Bone marrow (tissue), 2 donors: ENCODE measurements around the gene OR8I2.
"Not testable (repeated sequence)": the region's sequence is repeated elsewhere in the genome, so short reads cannot be mapped to it uniquely, and the experiment has no call there.

Experiments
- DNase-seq, 2 donors: peaks; one replicate each; lab custom pipeline; 2025; lab: John Stamatoyannopoulos, UW

Gene OR8I2

DNA sequence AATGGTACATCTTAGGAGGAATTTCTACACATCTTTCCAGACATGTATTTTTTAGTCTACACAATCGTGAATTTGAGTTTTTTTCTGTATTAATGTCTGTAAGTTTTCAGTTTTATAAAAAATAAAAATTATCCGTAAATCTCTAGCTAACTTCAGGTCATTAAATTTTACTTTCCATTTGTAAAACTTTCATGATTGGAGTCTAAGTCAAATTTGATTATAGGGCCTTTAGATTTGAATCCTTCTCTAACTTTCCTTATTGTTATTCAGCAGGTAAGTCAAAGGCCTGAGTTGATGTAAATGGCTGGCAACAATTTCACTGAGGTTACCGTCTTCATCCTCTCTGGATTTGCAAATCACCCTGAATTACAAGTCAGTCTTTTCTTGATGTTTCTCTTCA is at the start of gene OR8I2:
Gene OR8I2 (plus strand): TSS at position 301 of the 400 bp plus-strand sequence. CDS start 0 bp downstream, at position 301.
- DNase-seq: no peak

DNA sequence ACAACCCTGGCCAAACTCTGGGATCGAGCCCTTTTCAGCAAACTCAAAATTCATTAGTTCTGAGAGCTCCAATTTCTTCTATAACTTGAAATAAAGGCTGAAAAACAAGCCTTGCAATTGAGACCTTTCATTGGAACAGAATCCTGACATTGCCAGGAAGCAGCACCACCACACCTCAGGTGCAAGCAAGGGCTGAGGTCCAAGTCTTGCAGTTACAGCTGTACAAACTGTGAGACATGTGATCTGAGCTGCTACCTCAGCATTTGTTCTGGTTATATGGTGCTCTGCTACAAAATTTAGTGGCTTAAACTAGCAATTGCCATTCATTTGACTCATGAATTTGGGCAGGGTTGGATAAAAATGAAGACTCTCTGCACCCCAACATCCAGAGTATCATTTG is 47.6 kb upstream of the OR8I2 start:
- no peak for DNase-seq

DNA sequence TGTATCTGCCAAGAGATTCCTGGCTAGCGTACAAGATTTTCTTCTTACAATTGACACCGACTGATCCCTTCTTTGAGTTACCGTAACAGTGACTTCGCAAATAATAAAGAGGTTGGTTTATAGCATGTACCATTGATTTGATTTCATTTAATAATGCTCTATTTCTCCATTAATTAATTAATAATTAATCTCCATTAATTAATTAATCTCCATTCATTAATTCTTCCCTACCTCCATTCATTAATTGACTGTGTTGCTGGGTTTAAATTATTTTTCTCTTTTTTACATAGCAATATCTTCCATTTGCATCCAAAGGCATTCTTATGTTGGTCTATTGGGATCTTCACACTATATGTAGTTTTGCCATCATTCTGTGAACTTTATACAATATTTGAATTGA is 44.6 kb upstream of the OR8I2 start:
- DNase-seq: no peak

- no peak for DNase-seq
Observed at GRCh38 chr11:56049487-56049886, 43.6 kb upstream of the OR8I2 start.

- not testable (repeated sequence) for DNase-seq
Observed at GRCh38 chr11:56056366-56056765, 36.7 kb upstream of the OR8I2 start.

DNA sequence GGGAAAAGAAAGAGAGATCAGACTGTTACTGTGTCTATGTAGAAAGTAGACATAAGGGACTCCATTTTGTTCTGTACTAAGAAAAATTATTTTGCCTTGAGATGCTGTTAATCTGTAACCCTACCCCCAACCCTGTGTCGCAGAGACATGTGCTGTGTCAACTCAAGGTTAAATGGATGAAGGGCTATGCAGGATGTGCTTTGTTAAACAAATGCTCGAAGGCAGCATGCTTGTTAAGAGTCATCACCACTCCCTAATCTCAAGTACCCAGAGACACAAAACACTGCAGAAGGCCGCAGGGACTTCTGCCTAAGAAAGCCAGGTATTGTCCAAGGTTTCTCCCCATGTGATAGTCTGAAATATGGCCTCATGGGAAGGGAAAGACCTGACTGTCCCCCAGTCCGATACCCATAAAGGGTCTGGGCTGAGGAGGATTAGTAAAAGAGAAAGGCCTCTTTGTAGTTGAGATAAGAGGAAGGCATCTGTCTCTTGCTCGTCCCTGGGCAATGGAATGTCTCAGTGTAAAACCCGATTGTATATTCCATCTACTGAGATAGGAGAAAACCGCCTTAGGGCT is 35.4 kb upstream of the OR8I2 start:
- not testable (repeated sequence) for DNase-seq

DNA sequence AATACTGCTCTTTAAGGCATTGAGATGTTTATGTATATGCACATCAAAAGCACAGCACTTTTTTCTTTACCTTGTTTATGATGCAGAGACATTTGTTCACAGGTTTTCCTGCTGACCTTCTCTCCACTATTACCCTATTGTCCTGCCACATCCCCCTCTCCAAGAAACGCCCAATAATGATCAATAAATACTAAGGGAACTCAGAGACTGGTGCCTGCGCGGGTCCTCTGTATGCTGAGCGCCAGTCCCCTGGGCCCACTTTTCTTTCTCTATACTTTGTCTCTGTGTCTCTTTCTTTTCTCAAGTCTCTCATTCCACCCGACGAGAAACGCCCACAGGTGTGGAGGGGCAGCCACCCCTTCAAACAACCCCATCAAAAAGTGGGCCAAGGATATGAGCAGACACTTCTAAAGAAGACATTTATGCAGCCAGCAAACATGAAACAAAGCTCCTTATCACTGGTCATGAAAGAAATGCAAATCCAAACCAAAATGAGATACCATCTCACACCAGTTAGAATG is 34.8 kb upstream of the OR8I2 start:
- DNase-seq: not testable (repeated sequence)

- no peak for DNase-seq
Observed at GRCh38 chr11:56066980-56067379, 26.1 kb upstream of the OR8I2 start.

GRCh38 chr11:56089697-56090096 is 3.4 kb upstream of the OR8I2 start:
- no peak for DNase-seq

DNA sequence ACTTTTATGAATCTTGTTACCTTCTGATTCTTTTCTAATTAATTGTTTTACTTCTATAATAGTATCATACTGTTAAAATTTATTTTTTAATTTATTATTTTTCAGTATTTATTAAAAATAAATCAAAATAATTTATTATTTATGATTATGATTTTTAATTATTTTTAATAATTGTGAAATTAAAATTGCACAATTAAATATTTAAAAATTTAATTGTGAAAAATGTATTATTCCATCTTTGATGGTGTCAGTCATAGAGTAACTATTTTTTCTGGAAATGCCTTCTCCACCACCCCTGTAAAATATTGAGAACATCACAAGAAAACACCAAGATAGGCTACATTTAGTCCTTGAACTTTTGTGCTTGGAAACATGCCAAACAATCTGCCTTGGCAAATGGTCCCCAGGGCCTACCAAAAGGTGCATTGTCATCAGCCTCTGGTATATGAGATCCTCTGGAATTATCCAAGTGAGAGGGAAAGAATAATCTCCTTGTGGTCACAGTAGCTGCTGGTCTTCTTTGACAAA is 10.2 kb downstream of the OR8I2 start, which contains the start of gene OR8H2:
Gene OR8H2 (plus strand): TSS at position 478 of the 528 bp plus-strand sequence. CDS start 1,356 bp downstream, outside the sequence.
- no peak for DNase-seq

DNA sequence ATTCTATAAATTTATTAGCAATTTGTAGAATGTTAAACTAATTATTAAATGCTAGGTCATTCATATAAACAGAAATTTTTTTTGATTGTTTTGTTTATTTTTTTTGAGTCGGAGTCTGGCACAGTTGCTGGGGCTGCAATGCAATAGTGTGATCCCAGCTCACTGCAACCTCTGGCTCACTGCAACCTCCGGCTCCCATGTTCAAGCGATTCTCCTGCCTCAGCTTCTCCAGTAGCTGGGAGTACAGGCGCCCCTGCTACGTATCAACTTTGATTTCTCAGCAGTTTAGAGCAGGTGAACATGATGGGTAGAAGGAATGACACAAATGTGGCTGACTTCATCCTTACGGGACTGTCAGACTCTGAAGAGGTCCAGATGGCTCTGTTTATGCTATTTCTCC is 29.0 kb downstream of the OR8I2 start, which contains the start of gene OR8H3:
Gene OR8H3 (plus strand): TSS at position 301 of the 400 bp plus-strand sequence. CDS start 0 bp downstream, at position 301.
- no peak for DNase-seq

- no peak for DNase-seq
Observed at GRCh38 chr11:56140151-56140661, 47.1 kb downstream of the OR8I2 start, which contains the start of gene OR8J3. Gene OR8J3 (minus strand): TSS chr11:56140201. CDS start chr11:56137718, 2,483 bp downstream.

DNA sequence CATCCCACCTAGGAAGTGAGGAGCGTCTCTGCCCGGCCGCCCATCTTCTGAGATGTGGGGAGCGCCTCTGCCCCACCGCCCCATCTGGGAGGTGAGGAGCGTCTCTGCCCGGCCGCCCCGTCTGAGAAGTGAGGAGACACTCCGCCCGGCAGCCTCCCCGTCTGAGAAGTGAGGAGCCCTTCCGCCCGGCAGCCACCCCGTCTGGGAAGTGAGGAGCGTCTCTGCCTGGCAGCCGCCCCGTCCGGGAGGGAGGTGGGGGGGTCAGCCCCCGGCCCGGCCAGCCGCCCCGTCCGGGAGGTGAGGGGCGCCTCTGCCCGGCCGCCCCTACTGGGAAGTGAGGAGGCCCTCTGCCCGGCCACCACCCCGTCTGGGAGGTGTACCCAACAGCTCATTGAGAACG is 50.6 kb downstream of the OR8I2 start:
- DNase-seq: not testable (repeated sequence)
